HG03196 (cell line): ENCODE data around the gene CRELD2.
"Not testable (repeated sequence)": the region's sequence is repeated elsewhere in the genome, so short reads cannot be mapped to it uniquely, and the experiment has no call there.

Source experiments
- ATAC-seq: cut with Tn5 transposase; IDR thresholded peaks from one replicate; pipeline ENCODE4 v1.9.1; 2021; ENCODE audit not compliant: unreplicated experiment

The CRELD2 gene

DNA sequence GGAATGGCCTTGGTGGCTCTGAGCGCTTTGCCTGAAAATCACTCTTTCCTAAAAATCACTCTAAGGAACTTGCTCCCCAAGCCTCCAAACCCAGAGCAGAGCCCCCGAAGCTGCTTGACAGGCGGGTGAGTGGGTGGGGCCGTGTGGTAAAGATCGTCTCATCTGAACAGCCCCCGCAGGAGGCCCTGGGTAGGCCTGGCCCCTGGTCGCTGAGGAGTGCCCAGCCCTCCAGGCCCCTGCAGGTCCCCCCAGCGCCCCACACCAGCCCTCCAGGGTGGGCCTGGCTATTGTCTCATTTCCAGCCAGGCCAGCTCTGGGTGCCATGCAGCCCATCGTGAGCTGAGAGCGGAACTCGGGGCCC is 25.0 kb downstream of the CRELD2 start:
- no peak for ATAC-seq

DNA sequence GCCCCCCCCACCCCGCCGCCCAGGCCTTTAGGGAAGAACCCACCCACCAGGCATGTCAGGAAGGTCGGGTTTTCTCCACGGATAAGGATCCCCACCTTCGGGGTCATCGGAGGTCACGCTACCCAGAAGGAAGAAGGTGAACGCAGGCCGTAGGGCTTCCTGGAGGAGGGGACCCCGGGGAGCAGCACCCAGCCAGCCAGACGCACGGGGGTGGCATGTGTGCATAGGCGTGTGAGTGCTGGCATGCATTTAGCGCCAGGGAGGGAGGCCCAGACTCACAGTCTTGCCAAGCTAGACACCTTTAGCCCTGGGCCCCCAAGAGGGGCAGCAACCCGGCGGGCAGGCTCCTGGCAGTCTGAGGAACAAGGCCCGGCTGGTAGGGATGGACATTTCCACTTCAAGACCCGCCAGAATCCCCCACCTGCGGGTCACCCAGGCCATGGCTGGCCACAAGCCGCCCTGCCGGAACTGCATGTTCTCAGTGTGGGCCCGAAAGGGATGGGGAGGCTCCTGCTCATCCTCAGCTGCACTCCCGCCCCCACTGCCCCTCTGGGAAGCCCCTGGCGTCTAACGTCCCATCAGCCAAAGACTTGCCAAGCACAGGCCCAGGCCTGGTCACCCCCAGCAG is 25.5 kb downstream of the CRELD2 start:
- ATAC-seq = no peak

DNA sequence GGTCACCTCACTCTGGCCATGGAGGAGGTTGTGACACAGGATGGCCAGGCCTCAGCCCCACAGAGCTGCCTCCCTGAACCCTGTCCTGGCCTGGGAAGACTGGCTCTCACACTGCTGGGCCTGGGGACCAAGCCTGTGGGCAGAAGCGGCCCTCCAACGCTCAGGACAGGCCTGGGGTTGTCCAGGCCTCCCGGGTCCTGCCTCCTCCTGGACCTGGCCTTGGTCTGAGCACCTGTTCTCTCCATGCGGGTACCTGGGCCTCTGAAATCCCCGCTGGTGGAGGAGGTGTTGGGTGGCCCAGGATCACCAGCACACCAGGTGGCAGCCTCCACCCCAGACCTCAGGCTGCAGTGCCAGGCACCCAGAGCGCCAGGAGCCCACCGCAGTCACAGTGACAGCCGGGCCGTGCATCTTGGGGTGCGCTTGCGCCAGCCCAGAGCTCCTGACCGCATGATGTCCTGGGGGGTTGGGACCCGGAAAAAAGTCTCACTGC is 26.0 kb downstream of the CRELD2 start:
- ATAC-seq = no peak

DNA sequence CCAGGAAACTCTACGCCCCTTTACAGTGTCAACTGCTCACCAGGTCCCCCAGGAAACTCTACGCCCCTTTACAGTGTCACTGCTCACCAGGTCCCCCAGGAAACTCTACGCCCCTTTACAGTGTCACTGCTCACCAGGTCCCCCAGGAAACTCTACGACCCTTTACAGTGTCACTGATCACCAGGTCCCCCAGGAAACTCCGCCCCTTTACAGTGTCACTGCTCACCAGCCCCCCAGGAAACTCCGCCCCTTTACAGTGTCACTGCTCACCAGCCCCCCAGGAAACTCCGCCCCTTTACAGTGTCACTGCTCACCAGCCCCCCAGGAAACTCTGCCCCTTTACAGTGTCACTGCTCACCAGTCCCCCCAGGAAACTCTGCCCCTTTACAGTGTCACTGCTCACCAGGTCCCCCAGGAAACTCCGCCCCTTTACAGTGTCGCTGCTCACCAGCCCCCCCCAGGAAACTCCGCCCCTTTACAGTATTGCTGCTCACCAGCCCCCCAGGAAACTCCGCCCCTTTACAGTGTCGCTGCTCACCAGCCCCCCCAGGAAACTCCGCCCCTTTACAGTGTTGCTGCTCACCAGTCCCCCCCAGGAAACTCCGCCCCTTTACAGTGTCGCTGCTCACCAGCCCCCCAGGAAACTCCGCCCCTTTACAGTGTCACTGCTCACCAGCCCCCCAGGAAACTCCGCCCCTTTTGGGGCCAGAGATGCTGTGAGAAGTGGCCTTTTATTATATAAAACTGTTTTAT is 26.8 kb downstream of the CRELD2 start:
- not testable (repeated sequence) for ATAC-seq

DNA sequence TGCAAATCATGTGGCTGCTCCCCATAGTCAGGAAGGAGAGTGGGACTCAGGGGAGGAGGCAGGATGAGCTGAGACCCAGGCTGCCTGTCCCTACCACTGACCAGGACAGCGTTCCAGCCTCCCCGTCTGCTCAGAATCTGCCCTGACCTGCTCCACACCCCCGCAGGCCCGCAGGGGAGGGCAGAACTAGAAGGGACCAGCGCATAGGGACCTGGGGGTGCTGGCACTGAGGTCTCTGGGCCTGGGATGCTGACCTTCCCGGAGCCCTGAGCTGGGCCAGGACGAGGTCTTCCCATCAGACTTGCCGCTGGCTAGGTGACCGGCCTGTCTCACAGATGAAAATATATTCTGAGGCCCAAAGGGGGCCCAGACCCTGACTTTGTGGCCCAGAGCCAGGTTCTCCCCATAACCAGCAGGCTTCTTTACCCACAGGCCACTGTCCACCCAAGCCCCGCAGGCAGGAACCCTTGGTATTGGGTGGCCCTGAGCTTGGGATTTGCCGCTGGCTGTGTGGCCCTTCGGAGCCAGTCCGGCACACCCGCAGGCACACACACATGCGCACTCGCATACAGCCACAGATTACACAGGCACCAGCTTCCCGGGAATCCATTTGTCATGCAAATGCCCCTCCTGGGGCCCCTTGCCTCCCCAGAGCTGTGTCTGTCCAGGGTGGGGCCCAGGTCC is 28.3 kb downstream of the CRELD2 start:
- ATAC-seq = no peak

DNA sequence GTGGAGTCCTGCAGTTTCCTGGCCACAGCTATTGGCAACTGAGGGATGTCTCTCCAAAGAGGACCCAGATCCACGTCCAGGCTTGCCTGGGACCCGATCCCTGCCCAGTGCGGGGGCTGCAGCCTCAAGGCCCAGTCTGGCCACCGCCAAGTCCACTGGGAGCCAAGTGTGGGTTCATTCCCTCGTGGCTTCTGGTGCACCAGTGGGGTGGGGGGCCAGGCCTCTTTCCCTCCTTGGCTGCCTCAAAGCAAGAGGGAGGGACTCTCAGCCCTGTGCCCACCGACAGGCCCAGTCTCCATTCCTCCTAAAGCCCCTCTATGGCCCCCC is 28.8 kb downstream of the CRELD2 start:
- ATAC-seq = no peak

DNA sequence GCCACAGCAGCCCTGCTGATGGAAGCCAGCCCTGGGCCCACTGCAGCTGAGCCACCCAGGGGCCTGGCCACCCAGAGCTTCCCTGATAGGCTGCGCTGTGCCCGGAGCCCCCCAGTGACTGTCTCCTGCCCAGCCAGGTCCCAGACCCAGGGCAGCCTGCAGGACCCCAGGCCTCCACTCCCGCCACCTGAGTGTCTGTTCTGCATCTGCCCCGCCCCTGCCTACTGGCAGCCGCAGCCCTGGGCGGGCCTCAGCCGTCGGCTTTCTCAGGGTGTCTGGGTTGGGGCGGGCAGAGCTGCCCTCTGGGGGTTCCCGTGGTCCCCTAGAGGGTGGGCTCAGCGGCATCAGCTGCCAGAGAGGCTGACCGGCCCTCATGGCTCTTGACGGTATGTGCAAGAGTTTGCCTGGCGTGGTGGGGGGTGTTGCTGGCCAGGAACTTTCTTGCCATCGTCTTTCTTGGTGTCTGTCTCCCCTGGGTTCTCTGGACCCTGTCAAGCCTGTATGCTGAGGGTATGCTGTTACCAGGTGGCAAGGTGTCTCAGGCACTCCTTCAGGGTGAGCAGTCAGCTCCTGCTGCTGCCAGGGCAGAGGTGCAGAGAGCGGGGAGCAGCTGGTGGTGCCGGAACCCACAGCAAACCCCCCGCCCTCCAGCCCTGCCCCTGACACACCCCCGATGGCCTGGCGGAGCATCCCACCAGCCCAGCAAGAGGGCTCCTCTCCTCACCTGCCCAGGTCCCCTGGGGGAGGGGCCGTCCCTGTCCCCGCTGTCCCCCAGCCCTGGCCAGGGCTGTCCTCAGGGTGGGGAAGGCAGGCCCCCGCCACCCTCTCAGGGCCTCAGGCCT is 29.9 kb downstream of the CRELD2 start:
- ATAC-seq = no peak

DNA sequence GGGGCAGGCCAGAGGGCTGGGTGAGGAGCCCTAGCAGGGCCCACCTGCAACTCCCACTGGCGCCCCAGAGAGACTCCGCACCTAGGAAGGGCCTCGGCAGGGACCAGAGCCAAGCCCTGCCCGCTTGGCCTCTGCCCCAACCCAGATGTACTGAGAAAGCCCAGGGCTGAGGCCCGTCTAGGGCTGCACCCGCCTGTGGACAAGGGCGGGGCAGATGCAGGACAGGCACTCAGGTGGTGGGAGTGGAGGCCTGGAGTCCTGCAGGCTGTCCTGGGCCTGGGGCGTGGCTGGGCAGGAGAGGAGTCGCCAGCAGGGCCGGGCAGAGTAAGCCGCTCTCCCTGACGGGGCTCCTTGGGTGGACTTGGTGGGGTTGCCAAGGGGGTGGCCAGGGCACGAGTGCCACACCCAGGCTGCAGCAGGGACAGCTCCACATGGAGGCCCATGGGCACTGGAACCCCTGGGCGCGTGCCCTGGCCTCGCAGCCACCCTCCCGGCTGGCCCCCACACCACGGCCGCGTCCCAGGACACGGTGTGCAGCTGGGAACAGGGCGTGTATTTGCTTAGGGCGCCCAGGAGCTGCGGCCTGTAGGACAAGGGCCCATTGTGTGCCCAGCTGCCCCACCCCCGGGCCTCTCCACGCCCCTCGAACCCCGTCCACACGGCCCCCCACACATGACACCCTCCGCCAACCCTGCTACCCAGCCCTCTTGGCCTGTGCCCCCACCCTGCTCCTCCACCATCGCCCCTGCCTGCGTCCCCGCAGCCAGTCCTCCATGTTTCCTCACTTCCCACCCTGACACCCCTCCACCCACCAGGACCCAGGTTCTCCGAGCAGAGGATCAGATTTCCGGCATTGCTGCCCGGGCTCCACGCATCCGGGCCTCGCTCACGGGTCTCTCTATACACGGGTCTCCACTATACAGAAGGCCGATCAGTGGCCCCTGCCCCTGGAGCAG is 30.8 kb downstream of the CRELD2 start:
- ATAC-seq = no peak

DNA sequence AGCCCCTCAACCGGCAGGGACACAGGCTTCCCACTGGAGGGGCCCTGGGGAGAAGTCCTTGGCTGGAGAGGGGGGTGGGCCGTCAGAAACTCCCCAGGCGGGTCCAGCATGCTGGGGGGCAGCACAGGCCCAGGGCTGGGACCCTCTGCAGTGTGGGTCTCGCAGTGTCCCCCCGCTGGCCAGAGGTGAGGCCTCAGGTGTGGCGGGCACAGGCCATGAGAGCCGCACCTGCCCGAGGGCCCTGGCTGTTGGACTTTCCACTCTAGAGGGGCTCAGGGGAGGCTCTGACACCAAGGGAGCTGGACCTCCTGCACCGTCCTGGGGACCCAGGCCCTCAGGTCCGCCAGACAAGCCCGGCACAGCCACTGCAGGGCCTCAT is 31.5 kb downstream of the CRELD2 start:
- no peak for ATAC-seq

DNA sequence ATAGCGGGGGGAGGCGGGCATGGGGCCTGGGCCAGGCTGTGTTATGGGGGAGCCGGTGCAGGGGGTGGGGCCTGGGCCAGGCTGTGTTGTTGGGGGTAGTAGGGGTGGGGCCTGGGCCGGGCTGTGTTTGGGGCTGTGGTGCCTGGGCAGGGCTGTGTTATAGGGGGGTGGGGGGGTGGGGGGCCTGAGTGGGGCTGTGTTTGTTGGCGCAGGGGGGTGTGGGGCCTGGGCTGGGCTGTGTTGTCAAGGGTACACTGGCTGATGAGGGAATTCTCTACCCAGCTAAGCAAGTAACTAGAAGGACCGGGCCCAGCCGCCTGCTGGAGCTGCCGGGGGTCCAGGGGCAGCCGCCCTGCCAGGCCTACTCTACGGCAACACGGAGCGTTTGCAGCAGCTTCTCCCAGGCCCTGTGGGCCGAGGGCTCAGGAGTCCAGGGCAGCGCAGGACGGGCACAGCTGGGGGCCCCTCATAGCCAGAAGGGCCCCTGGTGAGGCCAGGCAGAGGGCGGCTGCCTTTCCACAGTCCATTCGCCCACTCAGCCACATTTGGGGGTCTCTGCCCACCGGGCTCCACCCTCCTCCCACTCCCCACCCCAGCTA is 32.1 kb downstream of the CRELD2 start:
- ATAC-seq = no peak

DNA sequence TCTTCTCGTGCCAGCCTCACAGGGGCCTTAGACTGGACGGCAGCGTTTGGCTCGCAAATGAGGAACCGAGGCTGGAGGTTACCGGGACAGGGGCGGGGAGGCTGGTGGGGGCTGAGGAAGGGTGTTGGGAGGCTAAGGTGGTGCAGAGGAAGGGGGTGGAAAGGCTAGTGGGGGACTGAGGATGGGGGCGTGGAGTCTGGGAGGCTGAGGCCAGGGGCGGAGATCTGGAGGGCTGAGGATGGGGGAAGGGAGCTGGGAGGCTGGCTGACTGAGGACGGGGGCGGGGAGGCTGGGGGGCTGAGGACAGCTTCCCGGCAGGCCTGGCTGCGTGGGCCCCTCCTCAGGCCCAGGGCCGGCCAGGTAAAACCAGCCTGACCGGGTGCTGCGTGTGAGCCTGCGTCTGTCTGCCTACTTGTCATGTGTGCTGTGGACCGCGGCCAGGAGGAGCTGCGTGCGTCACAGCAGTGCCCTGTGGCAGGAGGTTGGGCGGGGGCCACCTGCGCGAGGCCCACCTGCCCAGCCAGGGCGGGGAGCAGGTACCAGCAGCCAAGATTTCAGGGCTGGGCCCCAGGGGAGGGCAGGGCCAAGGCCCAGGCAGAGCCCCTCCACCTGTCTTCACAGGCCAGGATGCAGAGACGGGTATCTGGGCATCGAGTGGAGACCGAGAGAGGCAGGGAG is 32.7 kb downstream of the CRELD2 start:
- ATAC-seq = no peak

DNA sequence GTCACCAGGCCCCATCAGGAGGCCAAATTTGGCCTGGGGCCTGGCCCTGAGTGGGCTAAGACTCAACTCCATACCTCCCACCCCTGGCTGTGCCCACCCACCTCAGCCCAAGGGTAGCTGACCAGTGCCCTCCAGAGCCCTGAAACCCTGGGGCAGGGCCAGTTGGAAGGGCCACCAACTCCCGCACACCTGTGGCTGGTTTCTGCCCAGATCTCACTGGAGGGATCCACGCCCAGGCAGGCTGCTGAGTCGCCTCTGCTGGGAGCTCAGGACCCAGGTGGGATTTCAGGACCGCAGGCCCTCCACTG is 33.2 kb downstream of the CRELD2 start:
- no peak for ATAC-seq

DNA sequence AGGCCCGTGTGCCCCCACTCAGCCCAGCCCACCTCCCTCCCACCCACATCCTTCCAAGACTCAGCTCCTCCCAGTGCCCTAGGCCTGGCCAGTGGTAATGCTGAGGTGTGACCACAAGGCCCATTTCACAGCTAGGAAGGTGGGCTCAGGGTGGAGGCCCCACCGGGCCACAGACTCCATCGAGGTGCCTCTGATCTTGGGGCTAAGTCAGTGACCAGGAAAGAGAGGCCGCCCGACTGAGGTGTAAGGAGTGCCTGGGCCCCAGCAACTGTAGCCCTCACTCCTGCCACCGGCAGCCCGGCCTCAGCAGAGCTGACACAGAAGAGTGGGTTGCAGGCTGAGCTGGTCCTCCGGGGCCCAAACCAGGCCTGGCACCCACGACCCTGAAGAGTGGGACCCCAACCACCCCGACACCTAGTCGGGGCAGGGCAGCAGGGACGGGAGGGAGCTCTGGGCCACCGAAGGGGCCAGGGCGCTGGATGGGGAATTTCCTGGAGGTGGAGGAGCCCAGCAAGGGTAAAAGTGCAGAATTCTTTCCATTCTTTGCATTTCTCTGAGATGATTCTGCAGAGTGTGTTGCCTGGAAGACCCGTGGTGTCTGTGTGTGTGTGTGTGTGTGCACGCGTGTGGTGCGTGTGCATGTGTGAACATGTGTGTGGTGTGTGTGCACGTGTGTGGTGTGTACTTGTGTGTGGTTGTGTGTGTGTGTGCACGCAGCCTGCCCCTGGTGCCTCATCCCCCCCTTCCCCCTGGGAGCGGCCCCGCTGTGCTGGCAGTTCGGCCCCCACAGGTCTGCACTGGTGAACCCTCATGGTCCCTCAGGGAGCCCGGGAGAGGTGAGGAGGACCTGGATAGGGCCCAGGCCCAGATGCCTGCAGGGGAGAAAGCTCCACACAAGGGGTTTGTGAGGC is 33.8 kb downstream of the CRELD2 start:
- ATAC-seq = no peak

DNA sequence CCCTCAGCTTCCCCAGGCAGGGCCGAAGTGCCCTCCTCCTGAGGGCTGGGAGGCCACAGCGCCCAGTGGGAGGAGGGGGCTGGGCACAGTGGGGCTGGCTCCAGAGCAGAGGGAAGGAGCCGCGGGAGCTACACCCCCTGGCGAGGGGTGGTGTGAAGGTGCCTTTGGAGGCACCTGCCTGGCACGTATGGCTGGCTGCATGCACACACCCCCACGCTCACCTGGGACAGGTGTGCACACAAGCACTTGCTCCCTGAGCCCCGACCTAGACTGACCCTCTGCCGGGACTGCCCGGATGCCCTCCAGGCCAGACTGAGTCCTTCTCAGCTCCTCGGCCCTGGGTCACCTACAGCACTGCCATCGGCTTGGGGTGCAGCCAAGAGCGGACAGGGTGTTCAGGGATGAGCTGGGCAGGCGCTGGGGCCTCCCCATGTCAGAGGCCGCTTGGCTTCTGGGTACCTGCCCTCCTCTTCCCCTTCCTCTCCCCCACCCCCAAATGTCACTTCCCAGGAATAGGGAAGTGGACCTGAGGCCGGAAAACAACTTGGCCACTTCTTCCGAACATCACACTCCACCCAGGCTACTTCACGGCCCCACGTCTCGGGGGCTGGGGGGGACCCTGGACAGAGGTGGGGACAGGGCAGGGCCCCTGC is 34.7 kb downstream of the CRELD2 start:
- ATAC-seq = no peak

DNA sequence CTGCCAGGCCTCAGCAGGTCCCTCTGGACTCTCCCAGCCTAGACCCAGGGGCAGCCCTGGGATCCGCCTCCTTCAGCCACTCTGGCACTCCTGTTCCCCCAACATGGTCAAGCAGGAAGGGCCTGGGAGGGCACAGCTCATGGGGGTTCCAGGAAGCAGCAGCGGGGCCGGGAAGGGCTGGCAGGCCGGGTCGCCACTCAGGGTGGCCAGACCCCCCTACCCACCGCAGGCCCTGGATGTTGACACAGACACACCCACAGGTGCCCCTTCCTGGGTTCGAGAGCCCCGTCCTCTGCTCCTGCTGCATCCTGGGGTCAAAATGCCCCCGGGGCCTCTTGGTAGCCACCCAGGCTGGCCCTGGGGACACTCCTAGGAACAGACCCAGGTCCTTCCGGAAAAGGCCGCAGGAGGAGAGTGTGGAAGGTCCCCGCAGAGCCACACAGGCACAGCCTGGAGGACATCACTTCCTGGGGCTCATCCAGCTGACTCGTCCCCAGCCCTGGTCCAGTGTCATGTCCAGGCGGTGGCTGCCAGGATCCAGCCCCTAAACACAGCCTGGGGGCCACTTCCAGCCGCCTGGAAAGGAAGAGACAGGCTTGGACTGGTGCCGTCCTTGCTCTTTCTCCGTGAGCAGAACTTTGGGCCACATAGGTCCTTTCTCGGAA is 35.4 kb downstream of the CRELD2 start:
- ATAC-seq = no peak

DNA sequence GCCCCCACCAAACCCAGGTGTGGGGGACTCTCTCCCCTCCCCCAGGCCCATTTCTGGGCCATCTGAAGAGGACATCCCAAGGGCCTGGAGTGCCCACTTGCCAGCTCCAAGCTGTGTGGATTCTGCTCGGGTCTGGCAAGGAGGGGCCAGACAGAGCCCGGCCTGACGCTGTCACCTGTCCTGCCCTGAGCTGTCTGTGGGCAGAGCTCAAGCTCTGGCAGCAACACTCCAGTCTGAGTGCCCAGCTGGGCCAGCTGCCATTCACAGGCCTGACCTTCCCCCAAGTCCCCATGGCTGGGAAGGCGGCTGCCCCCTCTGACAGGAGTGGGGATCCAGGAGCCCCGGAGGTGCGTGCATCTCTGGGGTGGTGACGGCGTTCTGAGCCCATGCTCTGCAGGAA is 35.9 kb downstream of the CRELD2 start:
- ATAC-seq = no peak

DNA sequence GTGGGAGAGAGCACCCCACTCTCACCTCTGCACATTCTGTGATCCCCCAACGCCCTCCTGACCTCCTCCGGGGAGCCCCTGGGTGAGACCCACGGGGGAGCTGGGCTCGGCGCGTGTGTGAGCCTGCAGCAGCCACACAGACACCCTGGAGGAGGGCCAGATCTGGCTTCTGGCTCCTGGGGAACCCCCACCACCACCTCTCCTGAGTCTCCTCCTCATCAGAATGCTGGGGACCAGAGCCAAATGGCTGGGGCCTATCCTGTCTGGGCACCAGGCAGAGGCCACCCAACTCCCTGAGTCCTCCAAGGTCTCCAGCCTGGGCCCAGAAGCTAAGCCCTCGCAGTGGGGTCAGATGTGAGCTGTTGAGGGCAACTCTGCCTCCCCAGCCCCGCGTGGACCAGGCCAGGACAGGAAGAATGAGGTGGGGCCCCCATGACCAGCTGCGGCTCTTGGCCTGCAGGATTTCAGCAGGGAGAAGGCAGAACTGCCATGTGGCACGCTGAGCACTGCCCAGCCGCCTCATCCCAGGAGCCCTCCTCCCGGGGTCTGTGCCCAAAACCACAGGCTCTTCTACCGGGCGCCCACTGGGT is 36.7 kb downstream of the CRELD2 start:
- no peak for ATAC-seq
